HG02763 (cell line): ENCODE data around the gene DAO.
A peak's percentile ranks its signal among the peaks of the same experiment; 100 is the strongest.

Source experiments
- ATAC-seq: cut with Tn5 transposase; IDR thresholded peaks from one replicate; pipeline ENCODE4 v1.9.1; 2021; ENCODE audit warnings: mild to moderate bottlenecking, moderate library complexity; ENCODE audit not compliant: unreplicated experiment

The DAO gene

GRCh38 chr12:108916336-108916735 lies 36.4 kb downstream of the DAO start:
- no peak for ATAC-seq

GRCh38 chr12:108918206-108918605 lies 38.3 kb downstream of the DAO start:
- no peak for ATAC-seq

- ATAC-seq = no peak
Measured at GRCh38 chr12:108918960-108919642, 39.2 kb downstream of the DAO start.

GRCh38 chr12:108921946-108922345 lies 42.1 kb downstream of the DAO start:
- no peak for ATAC-seq

- no peak for ATAC-seq
Measured at GRCh38 chr12:108922918-108923317, 43.0 kb downstream of the DAO start.

- ATAC-seq = no peak
Measured at GRCh38 chr12:108928695-108929094, 48.8 kb downstream of the DAO start.

- ATAC-seq = peak; percentile 56
Measured at GRCh38 chr12:108930155-108930554, 50.3 kb downstream of the DAO start.

- no peak for ATAC-seq
Measured at GRCh38 chr12:108930756-108931155, 50.9 kb downstream of the DAO start.

- ATAC-seq = no peak
Measured at GRCh38 chr12:108933949-108934348, 54.1 kb downstream of the DAO start.

GRCh38 chr12:108935159-108935763 lies 55.4 kb downstream of the DAO start:
- ATAC-seq = no peak

GRCh38 chr12:108938247-108938924 lies 58.5 kb downstream of the DAO start:
- ATAC-seq = no peak

- no peak for ATAC-seq
Measured at GRCh38 chr12:108939594-108939993, 59.7 kb downstream of the DAO start.

GRCh38 chr12:108940138-108940537 lies 60.2 kb downstream of the DAO start:
- no peak for ATAC-seq

GRCh38 chr12:108947097-108947496 lies 67.2 kb downstream of the DAO start:
- no peak for ATAC-seq

GRCh38 chr12:108948367-108948766 lies 68.5 kb downstream of the DAO start:
- ATAC-seq = no peak

GRCh38 chr12:108949976-108950375 lies 70.1 kb downstream of the DAO start:
- no peak for ATAC-seq
